Ovary (tissue), 3 donors: ENCODE measurements around the gene GPRC5C.

Experiments
- POLR2A ChIP-seq: fragments of 450-650 bp; IDR thresholded peaks from one replicate; pipeline ENCODE4 v1.6.1; 2017; ENCODE audit warnings: antibody characterized with exemption, mild to moderate bottlenecking, moderate library complexity
- TF ChIP-seq, protein P1 (sequence below), 3 donors: fragments of 450-650 bp in 2 of 3; fragments of 200-600 bp in 1 of 3; IDR thresholded peaks; one replicate each; pipeline versions ENCODE4 v1.5.1 to v1.8.0; 2016 to 2022; ENCODE audit warnings: antibody characterized with exemption in 3 of 3, mild to moderate bottlenecking in 1 of 3
- donor health status: DM: no; HTN: no; CAD: no.

DNA sequence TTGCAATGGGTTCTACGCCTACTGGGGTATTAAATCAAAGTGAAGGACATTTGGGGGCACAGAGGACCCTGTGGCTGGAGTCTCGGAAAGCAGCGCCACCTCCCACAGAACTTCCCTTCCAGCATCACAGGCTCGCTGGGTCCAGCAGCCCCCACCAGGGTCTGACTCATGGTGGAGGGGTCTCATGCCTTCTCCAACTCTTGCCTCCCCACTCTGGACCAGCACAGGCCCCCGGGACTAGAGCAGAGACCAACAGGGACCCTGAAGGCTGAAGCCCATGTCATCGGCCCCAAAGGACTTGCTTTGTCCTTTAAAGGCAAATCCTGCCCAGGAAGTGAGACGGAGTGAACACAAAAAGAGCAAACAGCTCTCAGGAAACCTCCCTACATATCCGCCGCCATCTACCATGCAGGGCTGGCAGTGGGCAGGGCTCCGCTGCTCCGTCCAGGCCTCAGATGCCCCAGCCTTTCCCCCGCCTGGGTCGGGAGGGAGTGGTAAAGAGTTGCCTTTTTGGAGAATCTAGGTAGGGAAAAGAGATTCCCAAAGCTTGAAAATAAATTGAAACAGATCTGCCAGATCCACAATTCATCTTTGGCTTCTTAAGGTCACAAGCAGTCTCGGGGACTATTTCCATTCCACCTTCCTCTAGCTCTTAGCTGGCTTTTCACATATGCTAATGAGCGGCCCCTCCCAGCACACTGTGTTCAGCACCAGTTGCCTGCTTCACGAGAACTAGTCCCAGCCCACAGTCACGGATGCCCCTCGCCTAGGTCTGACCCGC, 2.1 kb upstream of the GPRC5C start:
- TF ChIP-seq, protein P1, sequence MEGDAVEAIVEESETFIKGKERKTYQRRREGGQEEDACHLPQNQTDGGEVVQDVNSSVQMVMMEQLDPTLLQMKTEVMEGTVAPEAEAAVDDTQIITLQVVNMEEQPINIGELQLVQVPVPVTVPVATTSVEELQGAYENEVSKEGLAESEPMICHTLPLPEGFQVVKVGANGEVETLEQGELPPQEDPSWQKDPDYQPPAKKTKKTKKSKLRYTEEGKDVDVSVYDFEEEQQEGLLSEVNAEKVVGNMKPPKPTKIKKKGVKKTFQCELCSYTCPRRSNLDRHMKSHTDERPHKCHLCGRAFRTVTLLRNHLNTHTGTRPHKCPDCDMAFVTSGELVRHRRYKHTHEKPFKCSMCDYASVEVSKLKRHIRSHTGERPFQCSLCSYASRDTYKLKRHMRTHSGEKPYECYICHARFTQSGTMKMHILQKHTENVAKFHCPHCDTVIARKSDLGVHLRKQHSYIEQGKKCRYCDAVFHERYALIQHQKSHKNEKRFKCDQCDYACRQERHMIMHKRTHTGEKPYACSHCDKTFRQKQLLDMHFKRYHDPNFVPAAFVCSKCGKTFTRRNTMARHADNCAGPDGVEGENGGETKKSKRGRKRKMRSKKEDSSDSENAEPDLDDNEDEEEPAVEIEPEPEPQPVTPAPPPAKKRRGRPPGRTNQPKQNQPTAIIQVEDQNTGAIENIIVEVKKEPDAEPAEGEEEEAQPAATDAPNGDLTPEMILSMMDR (IDR thresholded peaks at IDR 0.05), result no peak
- no peak for TF ChIP-seq POLR2A
